Endodermal cell (in vitro differentiated cells): ENCODE results near the gene TTLL11. TPM values are rescaled to one million over a fixed set of nuclear protein-coding genes. Genes with fewer than 3 reads are reported as not detected.

ENCODE experiments used
- DNase-seq: peaks from one replicate; pipeline ENCODE4 v3.0.0-alpha.2; 2017
- H3K27ac ChIP-seq: 2 replicates; pipeline ENCODE4 v1.5.1; 2013; ENCODE audit warnings: mild to moderate bottlenecking, low read depth, low read length, moderate library complexity
- H3K27me3 ChIP-seq: 2 replicates; pipeline ENCODE4 v1.6.1; 2013; ENCODE audit warnings: mild to moderate bottlenecking, low read length, moderate library complexity; ENCODE audit not compliant: insufficient read depth, control insufficient read depth, poor library complexity, severe bottlenecking
- H3K36me3 ChIP-seq: 2 replicates; pipeline ENCODE4 v1.7.0; 2013; ENCODE audit warnings: mild to moderate bottlenecking, low read length, moderate library complexity; ENCODE audit not compliant: control insufficient read depth, insufficient read depth
- H3K4me1 ChIP-seq: one replicate; pipeline ENCODE4 v1.7.0; 2013; ENCODE audit warnings: low read length; ENCODE audit not compliant: control insufficient read depth, insufficient read depth
- H3K4me3 ChIP-seq: 2 replicates; pipeline ENCODE4 v1.5.1; 2013; ENCODE audit warnings: mild to moderate bottlenecking, low read length, moderate library complexity
- H3K9ac ChIP-seq: 2 replicates; pipeline ENCODE4 v1.6.1; 2013; ENCODE audit warnings: mild to moderate bottlenecking, low read length, moderate library complexity; ENCODE audit not compliant: poor library complexity, severe bottlenecking; ENCODE audit errors: extremely low read depth
- H3K9me3 ChIP-seq: 2 replicates; pipeline ENCODE4 v1.6.1; 2013; ENCODE audit warnings: mild to moderate bottlenecking, low read length, moderate library complexity; ENCODE audit not compliant: control insufficient read depth
- H3K27ac Mint-ChIP-seq: 2 replicates; pipeline ENCODE4 v1.8.0; 2020; ENCODE audit warnings: mixed read lengths
- H3K27me3 Mint-ChIP-seq: 2 replicates; pipeline ENCODE4 v1.8.0; 2021; ENCODE audit warnings: mild to moderate bottlenecking, mixed read lengths; ENCODE audit not compliant: insufficient read depth
- H3K36me3 Mint-ChIP-seq: 2 replicates; pipeline ENCODE4 v1.8.0; 2020; ENCODE audit warnings: low read depth, mixed read lengths
- H3K4me1 Mint-ChIP-seq: 2 replicates; pipeline ENCODE4 v1.8.0; 2020; ENCODE audit warnings: mixed read lengths
- H3K4me3 Mint-ChIP-seq: 2 replicates; pipeline ENCODE4 v1.8.0; 2020; ENCODE audit warnings: mild to moderate bottlenecking, moderate library complexity, mixed read lengths
- H3K9me3 Mint-ChIP-seq: 2 replicates; pipeline ENCODE4 v1.8.0; 2020; ENCODE audit warnings: mild to moderate bottlenecking, mixed read lengths
- WGBS, 2 experiments: methylation state at CpG; one replicate each; pipeline versions ENCODE4 v1.1.5 to v1.1.7; 2013; ENCODE audit warnings: missing lambda C conversion rate in 2 of 2, mixed read lengths in 1 of 2; ENCODE audit not compliant: insufficient coverage in 1 of 2, insufficient read length in 1 of 2; 5-methylcytosine and 5-hydroxymethylcytosine counted together
- total RNA-seq, 2 donors: library from RNA; stranded (reverse); fragmentation: NEBNext Ultra II Directional in 1 of 2; extraction: Animal tissue kit (Norgen Biotek cat#: 25700) in 1 of 2; gene quantifications; 2 replicates in 1 of 2; 3 replicates in 1 of 2; pipeline ENCODE4 v1.2.1, GENCODE V29; 2021
- TF ChIP-seq, protein P1 (sequence below): fragments of 200-600 bp; sonication (generic); conservative IDR thresholded peaks from 2 replicates; pipeline ENCODE4 v1.5.0; 2021; ENCODE audit warnings: antibody characterized with exemption, mild to moderate bottlenecking

TTLL11 gene
- total RNA-seq, 2 donors from 2014 or later = 0.68 TPM; not detected in 1

DNA sequence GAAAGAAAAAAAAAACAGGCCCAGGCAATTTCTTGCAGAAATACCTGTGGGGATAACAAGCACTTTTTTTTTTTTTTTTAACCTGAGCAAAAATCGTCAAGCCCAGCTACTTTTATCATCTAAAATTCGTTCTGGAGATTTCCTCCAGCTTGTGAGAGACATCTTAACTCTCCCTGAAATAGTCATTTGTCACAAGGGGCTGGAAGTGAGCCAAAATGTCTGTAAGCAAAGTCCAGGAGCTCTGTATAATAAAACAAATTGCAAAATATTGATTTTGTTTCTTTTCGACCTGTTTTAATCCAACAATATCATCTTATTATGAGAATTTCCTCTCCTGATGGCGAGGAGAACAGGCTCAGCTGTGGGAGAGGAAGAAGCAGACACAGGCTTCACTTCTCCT lies 168.4 kb downstream of the TTLL11 start:
- H3K27me3 Mint-ChIP-seq = no peaks in the 10 kb centered on the region
- no peaks in the 10 kb centered on the region for H3K9me3 Mint-ChIP-seq
- no peaks in the 10 kb centered on the region for H3K27me3 ChIP-seq
- peaks cover 5% of the 10 kb centered on the region for H3K4me1 Mint-ChIP-seq
- no peak overlapping the region for H3K9ac ChIP-seq
- no peaks in the 10 kb centered on the region for H3K4me1 ChIP-seq
- no peak for DNase-seq
- H3K36me3 Mint-ChIP-seq = no peaks in the 10 kb centered on the region
- TF ChIP-seq, protein P1, sequence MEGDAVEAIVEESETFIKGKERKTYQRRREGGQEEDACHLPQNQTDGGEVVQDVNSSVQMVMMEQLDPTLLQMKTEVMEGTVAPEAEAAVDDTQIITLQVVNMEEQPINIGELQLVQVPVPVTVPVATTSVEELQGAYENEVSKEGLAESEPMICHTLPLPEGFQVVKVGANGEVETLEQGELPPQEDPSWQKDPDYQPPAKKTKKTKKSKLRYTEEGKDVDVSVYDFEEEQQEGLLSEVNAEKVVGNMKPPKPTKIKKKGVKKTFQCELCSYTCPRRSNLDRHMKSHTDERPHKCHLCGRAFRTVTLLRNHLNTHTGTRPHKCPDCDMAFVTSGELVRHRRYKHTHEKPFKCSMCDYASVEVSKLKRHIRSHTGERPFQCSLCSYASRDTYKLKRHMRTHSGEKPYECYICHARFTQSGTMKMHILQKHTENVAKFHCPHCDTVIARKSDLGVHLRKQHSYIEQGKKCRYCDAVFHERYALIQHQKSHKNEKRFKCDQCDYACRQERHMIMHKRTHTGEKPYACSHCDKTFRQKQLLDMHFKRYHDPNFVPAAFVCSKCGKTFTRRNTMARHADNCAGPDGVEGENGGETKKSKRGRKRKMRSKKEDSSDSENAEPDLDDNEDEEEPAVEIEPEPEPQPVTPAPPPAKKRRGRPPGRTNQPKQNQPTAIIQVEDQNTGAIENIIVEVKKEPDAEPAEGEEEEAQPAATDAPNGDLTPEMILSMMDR = no peak
- H3K27ac Mint-ChIP-seq = no peak overlapping the region
- no peak overlapping the region for H3K4me3 ChIP-seq
- H3K9me3 ChIP-seq = no peaks in the 10 kb centered on the region
- H3K36me3 ChIP-seq = no peaks in the 10 kb centered on the region
- H3K27ac ChIP-seq = no peak overlapping the region
- WGBS, 2 experiments = 86 to 100% methylated on average over 2 to 4 of the region's 4 CpGs
- no peak overlapping the region for H3K4me3 Mint-ChIP-seq

DNA sequence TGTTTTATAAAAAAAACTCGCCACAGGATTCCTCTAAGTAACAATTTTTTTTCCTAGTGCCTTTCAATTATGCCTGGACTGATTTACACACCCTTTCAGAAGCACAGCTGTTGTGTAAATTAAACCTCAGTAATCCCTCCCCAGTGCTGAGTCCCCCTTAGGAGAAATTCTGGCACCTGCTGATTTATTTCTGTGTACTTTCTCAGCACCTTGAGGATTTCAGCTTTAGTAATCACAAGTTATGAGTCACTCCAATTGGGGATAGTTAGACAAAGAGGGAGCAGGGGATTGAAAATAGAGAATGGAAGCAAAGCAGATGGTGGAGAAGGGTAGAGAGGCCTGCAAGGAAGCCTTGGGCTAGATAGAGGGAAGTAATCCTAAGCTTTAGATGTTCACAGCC lies 171.7 kb downstream of the TTLL11 start:
- Histone ChIP-seq H3K9ac (no peak overlapping the region), H3K4me3 (no peak overlapping the region), H3K27ac (no peak overlapping the region), H3K27me3 (no peaks in the 10 kb centered on the region), H3K4me1 (no peaks in the 10 kb centered on the region), H3K9me3 (no peaks in the 10 kb centered on the region), H3K36me3 (no peaks in the 10 kb centered on the region)
- TF ChIP-seq, protein P1 = no peak
- 79 to 90% methylated on average over 1 of the region's 1 CpG for WGBS, 2 experiments
- Mint-ChIP-seq H3K4me1 (peaks cover 5% of the 10 kb centered on the region), H3K9me3 (no peaks in the 10 kb centered on the region), H3K36me3 (no peaks in the 10 kb centered on the region), H3K4me3 (no peak overlapping the region), H3K27me3 (no peaks in the 10 kb centered on the region), H3K27ac (no peak overlapping the region)
- no peak for DNase-seq

DNA sequence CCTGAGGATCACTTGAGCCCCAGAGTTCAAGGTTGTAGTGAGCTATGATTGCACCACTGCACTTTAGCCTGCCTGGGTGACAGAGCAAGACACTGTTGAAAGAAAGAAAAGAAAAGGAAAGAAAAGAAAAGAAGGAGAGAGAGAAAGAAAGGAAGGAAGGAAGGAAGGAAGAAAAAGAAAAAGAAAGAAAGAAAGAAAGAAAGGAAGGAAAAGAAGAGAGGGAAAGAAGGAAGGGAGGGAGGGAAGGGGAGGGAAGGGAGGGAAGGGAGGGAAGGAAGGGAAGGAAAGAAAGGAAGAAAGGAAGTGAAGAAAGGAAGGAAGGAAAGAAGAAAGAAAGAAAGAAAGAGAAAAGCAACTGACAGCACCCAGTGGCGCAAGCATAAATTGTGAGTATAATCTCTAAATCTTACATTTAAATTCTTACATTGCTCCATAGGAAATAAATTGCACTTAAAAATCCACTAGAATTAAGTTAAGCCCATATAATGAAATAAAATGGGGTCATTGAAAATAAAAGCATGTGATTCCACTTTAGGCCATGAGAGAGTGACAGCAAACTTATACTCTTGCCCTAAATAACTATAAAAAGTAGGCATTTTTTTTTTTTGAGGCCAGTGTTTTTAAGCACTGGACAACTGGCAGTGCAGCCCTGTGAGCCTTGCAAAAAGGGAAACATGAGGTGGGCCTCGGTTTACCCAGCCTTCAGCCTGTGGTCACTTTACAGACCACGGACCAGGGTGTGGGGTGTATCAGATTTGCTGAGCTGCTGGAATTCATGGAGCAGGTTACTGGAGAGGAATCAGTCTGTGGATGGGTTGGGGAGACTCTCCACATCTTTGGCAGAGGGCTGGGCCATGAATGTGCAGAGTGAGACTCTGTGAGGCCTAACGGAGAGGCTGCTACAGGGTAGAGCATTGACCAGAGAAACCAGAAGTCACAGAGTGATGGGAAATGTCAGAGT lies 175.5 kb downstream of the TTLL11 start:
- H3K9me3 Mint-ChIP-seq = no peaks in the 10 kb centered on the region
- WGBS, 2 experiments = 90 to 92% methylated on average over 3 to 4 of the region's 4 CpGs

More for the DNA sequence above, 175.5 kb downstream of the TTLL11 start:
- no peak overlapping the region for H3K27ac Mint-ChIP-seq
- H3K27ac ChIP-seq = no peak overlapping the region
- no peaks in the 10 kb centered on the region for H3K36me3 ChIP-seq
- H3K4me1 Mint-ChIP-seq = peaks cover 9% of the 10 kb centered on the region
- DNase-seq = no peak
- no peaks in the 10 kb centered on the region for H3K27me3 ChIP-seq
- no peaks in the 10 kb centered on the region for H3K9me3 ChIP-seq
- no peak overlapping the region for H3K4me3 ChIP-seq
- no peak overlapping the region for H3K9ac ChIP-seq
- H3K36me3 Mint-ChIP-seq = no peaks in the 10 kb centered on the region
- TF ChIP-seq, protein P1 = no peak
- peaks cover 2% of the 10 kb centered on the region for H3K27me3 Mint-ChIP-seq
- no peak overlapping the region for H3K4me3 Mint-ChIP-seq
- H3K4me1 ChIP-seq = no peaks in the 10 kb centered on the region
